ENCODE results near the gene PCDHGA9. TPM values are rescaled to one million over a fixed set of nuclear protein-coding genes. Genes with fewer than 3 reads are reported as not detected.

PCDHGA9 gene
- 1 to 10 TPM in 2 of 3 donors, under 1 TPM in 1; 0.61 to 1.7 (median 1.0) TPM for total RNA-seq
- total RNA-seq (2013): 0.86 TPM

- Histone ChIP-seq H3K27me3 (ENCODE audit: control insufficient read depth, insufficient read depth, low read length) (peaks cover 55% of the 10 kb centered on the region), H3K27ac (ENCODE audit: low read length) (no peak within 1 kb of the TSS), H3K4me3 (ENCODE audit: low read length) (peak within 1 kb of the TSS; percentile 1), H3K4me1 (ENCODE audit: control insufficient read depth, insufficient read depth, low read length) (peaks cover 5% of the 10 kb centered on the region), H3K9me3 (ENCODE audit: control insufficient read depth, insufficient read depth, low read length) (peaks cover 27% of the 10 kb centered on the region), H3K36me3 (ENCODE audit: control insufficient read depth, insufficient read depth, low read length) (no peaks in the 10 kb centered on the region)
- Mint-ChIP-seq H3K9me3 (peaks cover 0 to 2% of the 10 kb centered on the region in 2 donors), H3K4me3 (peak within 1 kb of the TSS; percentile 85), H3K36me3 (no peaks in the 10 kb centered on the region), H3K27ac (no peak within 1 kb of the TSS), H3K4me1 (peaks cover 10 to 15% of the 10 kb centered on the region in 2 donors), H3K27me3 (ENCODE audit: low read depth in 2 of 2) (peaks cover 52 to 55% of the 10 kb centered on the region in 2 donors)
- TF ChIP-seq CTCF (IDR thresholded peaks at IDR 0.05): peak; percentile 42
- DNase-seq (peak in 1 of 2 donors; percentile 28), ATAC-seq (peak in 2 of 3 donors; percentile 39 to 54)
- WGBS (ENCODE audit: insufficient coverage): 22% methylated on average over 27 of the region's 27 CpGs
- intact Hi-C loops (cut with micrococcal nuclease): no loop called here
Observed at GRCh38 chr5:141402553-141403243, at the start of gene PCDHGA9. PCDHGA9 (plus strand) TSS chr5:141402778; CDS start chr5:141402953, 175 bp downstream.

- H3K9me3 ChIP-seq (ENCODE audit: control insufficient read depth, insufficient read depth, low read length): peaks cover 29% of the 10 kb centered on the region
- H3K4me1 Mint-ChIP-seq: peaks cover 4% of the 10 kb centered on the region in 2 donors
- intact Hi-C loops (cut with micrococcal nuclease): no loop called here
- H3K27ac ChIP-seq (ENCODE audit: low read length): no peak within 1 kb of the TSS
- H3K4me1 ChIP-seq (ENCODE audit: control insufficient read depth, insufficient read depth, low read length): peaks cover 5% of the 10 kb centered on the region
- no peaks in the 10 kb centered on the region for H3K36me3 ChIP-seq (ENCODE audit: control insufficient read depth, insufficient read depth, low read length)
- WGBS (ENCODE audit: insufficient coverage): 23% methylated on average over 29 of the region's 29 CpGs
- peak within 1 kb of the TSS; percentile 0 for H3K4me3 ChIP-seq (ENCODE audit: low read length)
- peaks cover 30% of the 10 kb centered on the region for H3K36me3 Mint-ChIP-seq
- DNase-seq (peak in 1 of 2 donors; percentile 38), ATAC-seq (peak in 1 of 3 donors; percentile 36)
- peaks cover 2 to 5% of the 10 kb centered on the region in 2 donors for H3K9me3 Mint-ChIP-seq
- H3K27me3 ChIP-seq (ENCODE audit: control insufficient read depth, insufficient read depth, low read length): peaks cover 53% of the 10 kb centered on the region
- TF ChIP-seq CTCF (IDR thresholded peaks at IDR 0.05): peak; percentile 56
- no peak within 1 kb of the TSS for H3K27ac Mint-ChIP-seq
- H3K27me3 Mint-ChIP-seq (ENCODE audit: low read depth in 2 of 2): peaks cover 53 to 73% of the 10 kb centered on the region in 2 donors
- H3K4me3 Mint-ChIP-seq: peak within 1 kb of the TSS; percentile 71
Observed at GRCh38 chr5:141354900-141355469, 47.6 kb upstream of the PCDHGA9 start, which contains the start of gene PCDHGA4. PCDHGA4 (plus strand) TSS chr5:141355021; CDS start chr5:141355108, 87 bp downstream.

- H3K36me3 Mint-ChIP-seq: peaks cover 28% of the 10 kb centered on the region
- H3K27ac Mint-ChIP-seq: no peak overlapping the region
- no peak for ATAC-seq
- intact Hi-C loops (cut with micrococcal nuclease): no loop called here
- no peak for TF ChIP-seq CTCF (IDR thresholded peaks at IDR 0.05)
- peaks cover 5% of the 10 kb centered on the region in 2 donors for H3K4me1 Mint-ChIP-seq
- no peak overlapping the region for H3K4me3 Mint-ChIP-seq
- Histone ChIP-seq H3K27ac (ENCODE audit: low read length) (no peak overlapping the region), H3K9me3 (ENCODE audit: control insufficient read depth, insufficient read depth, low read length) (peaks cover 32% of the 10 kb centered on the region), H3K27me3 (ENCODE audit: control insufficient read depth, insufficient read depth, low read length) (peaks cover 52% of the 10 kb centered on the region), H3K36me3 (ENCODE audit: control insufficient read depth, insufficient read depth, low read length) (no peaks in the 10 kb centered on the region), H3K4me3 (ENCODE audit: low read length) (no peak overlapping the region), H3K4me1 (ENCODE audit: control insufficient read depth, insufficient read depth, low read length) (peaks cover 5% of the 10 kb centered on the region)
- DNase-seq: no peak
- 63% methylated on average over 24 of the region's 24 CpGs for WGBS (ENCODE audit: insufficient coverage)
- H3K9me3 Mint-ChIP-seq: peaks cover 0 to 3% of the 10 kb centered on the region in 2 donors
- peaks cover 49 to 73% of the 10 kb centered on the region in 2 donors for H3K27me3 Mint-ChIP-seq (ENCODE audit: low read depth in 2 of 2)
Observed at GRCh38 chr5:141355641-141356040, 46.9 kb upstream of the PCDHGA9 start.
